GM12878 (cell line): Measurements from ENCODE around the gene MAPK8IP3. TPM values are rescaled to one million over a fixed set of nuclear protein-coding genes. Genes with fewer than 3 reads are reported as not detected.

Source experiments
- ATF7 ChIP-seq: fragments of 450-650 bp; IDR thresholded peaks from 2 replicates; pipeline ENCODE4 v1.6.1; 2016; ENCODE audit warnings: low read depth, mild to moderate bottlenecking
- CREM ChIP-seq: IDR thresholded peaks from 2 replicates; pipeline ENCODE4 v1.6.1; 2014; ENCODE audit warnings: antibody characterized with exemption, low read depth
- FOXK2 ChIP-seq: fragments of 450-650 bp; IDR thresholded peaks from 2 replicates; pipeline ENCODE4 v1.6.1; 2017; ENCODE audit warnings: mild to moderate bottlenecking, moderate library complexity
- IKZF1 ChIP-seq: fragments of 450-650 bp; conservative IDR thresholded peaks from 2 replicates; pipeline ENCODE4 v1.6.1; 2017; ENCODE audit warnings: antibody characterized with exemption, mild to moderate bottlenecking
- KDM1A ChIP-seq: fragments of 200-600 bp; sonication (generic); IDR thresholded peaks from 2 replicates; pipeline ENCODE4 v1.6.1; 2016; ENCODE audit warnings: borderline replicate concordance
- MYB ChIP-seq: fragments of 150-350 bp; IDR thresholded peaks from 2 replicates; pipeline ENCODE4 v1.6.1; 2014; ENCODE audit warnings: mild to moderate bottlenecking, low read depth, low read length, borderline replicate concordance
- NFYA ChIP-seq: IDR thresholded peaks from 2 replicates; pipeline ENCODE4 v1.6.1; 2011; ENCODE audit warnings: low read depth, mild to moderate bottlenecking, low read length, improper control_type of control experiment, borderline replicate concordance
- POLR2AphosphoS5 ChIP-seq: IDR thresholded peaks from 2 replicates; pipeline ENCODE4 v1.6.1; 2011; ENCODE audit warnings: mild to moderate bottlenecking, low read length, inconsistent platforms
- RAD51 ChIP-seq: fragments of 450-650 bp; IDR thresholded peaks from 2 replicates; pipeline ENCODE4 v1.6.1; 2016; ENCODE audit warnings: moderate library complexity, mild to moderate bottlenecking, inconsistent platforms
- TARDBP ChIP-seq: IDR thresholded peaks from 2 replicates; pipeline ENCODE4 v1.6.1; 2016; ENCODE audit warnings: borderline replicate concordance
- TBL1XR1 ChIP-seq: IDR thresholded peaks from 2 replicates; pipeline ENCODE4 v1.6.1; 2012; ENCODE audit warnings: low read depth, low read length, improper control_type of control experiment
- TCF12 ChIP-seq: IDR thresholded peaks from 2 replicates; pipeline ENCODE4 v1.6.1; 2011; ENCODE audit warnings: low read depth, mild to moderate bottlenecking, low read length
- ZNF207 ChIP-seq: fragments of 450-650 bp; IDR thresholded peaks from 2 replicates; pipeline ENCODE4 v1.6.1; 2014; ENCODE audit warnings: antibody characterized with exemption, mild to moderate bottlenecking, borderline replicate concordance
- ZNF384 ChIP-seq: IDR thresholded peaks from 2 replicates; pipeline ENCODE4 v1.6.1; 2012; ENCODE audit warnings: low read depth, mild to moderate bottlenecking, low read length, improper control_type of control experiment, borderline replicate concordance
- ZNF622 ChIP-seq: fragments of 450-650 bp; IDR thresholded peaks from 2 replicates; pipeline ENCODE4 v1.6.1; 2017; ENCODE audit warnings: mild to moderate bottlenecking, inconsistent platforms
- polyA plus RNA-seq, 11 experiments: library from polyadenylated mRNA; depleted of rRNA in 4 of 11; unstranded in 6 of 11; stranded (reverse) in 5 of 11; fragments of >200 nt; fragmentation: Nextera tagmentation in 4 of 11; fragmentation: Illumina TruSeq in 1 of 11; extraction: Ambion mirVana in 4 of 11; extraction: Trizol in 1 of 11; gene quantifications; 1 replicate in 1 of 11; 2 replicates in 10 of 11; pipeline versions ENCODE4 v1.2.1 to v1.2.3, GENCODE V29; 2011 to 2016; ENCODE audit warnings: inconsistent platforms in 2 of 11, missing spikeins in 2 of 11, low read depth in 1 of 11
- total RNA-seq, 4 experiments: library from RNA; depleted of rRNA in 3 of 4; stranded (reverse); fragments of >200 nt in 3 of 4; fragmentation: Illumina TruSeq in 1 of 4; extraction: Trizol in 1 of 4; gene quantifications; 2 replicates each; pipeline versions ENCODE4 v1.2.1 to v1.2.3, GENCODE V29; 2013 to 2021
- TF ChIP-seq, protein P1 (sequence below): fragments of 450-650 bp; formaldehyde crosslinking; IDR thresholded peaks from 2 replicates; pipeline ENCODE4 v1.4.0; 2020; ENCODE audit warnings: mild to moderate bottlenecking, moderate library complexity
- TF ChIP-seq, protein P2 (sequence below): fragments of 450-650 bp; IDR thresholded peaks from 2 replicates; pipeline ENCODE4 v1.6.1; 2018; ENCODE audit warnings: mild to moderate bottlenecking, low read depth, moderate library complexity; ENCODE audit not compliant: partially characterized antibody
- TF ChIP-seq, protein P3 (sequence below): IDR thresholded peaks from 2 replicates; pipeline ENCODE4 v1.6.1; 2012; ENCODE audit warnings: low read depth, low read length, improper control_type of control experiment
- TF ChIP-seq, protein P4 (sequence below): IDR thresholded peaks from 2 replicates; pipeline ENCODE4 v1.6.1; 2011; ENCODE audit warnings: borderline replicate concordance, low read depth, mild to moderate bottlenecking, moderate library complexity, mixed read lengths, low read length; ENCODE audit not compliant: insufficient read depth; ENCODE audit errors: extremely low read length

MAPK8IP3 gene
- total and polyA plus RNA-seq, 10 of the 15 experiments (the other 5 are each of a cell fraction or from before 2014, with no cell fraction given) = 0.06 to 67.9 (median 18.2) TPM

DNA sequence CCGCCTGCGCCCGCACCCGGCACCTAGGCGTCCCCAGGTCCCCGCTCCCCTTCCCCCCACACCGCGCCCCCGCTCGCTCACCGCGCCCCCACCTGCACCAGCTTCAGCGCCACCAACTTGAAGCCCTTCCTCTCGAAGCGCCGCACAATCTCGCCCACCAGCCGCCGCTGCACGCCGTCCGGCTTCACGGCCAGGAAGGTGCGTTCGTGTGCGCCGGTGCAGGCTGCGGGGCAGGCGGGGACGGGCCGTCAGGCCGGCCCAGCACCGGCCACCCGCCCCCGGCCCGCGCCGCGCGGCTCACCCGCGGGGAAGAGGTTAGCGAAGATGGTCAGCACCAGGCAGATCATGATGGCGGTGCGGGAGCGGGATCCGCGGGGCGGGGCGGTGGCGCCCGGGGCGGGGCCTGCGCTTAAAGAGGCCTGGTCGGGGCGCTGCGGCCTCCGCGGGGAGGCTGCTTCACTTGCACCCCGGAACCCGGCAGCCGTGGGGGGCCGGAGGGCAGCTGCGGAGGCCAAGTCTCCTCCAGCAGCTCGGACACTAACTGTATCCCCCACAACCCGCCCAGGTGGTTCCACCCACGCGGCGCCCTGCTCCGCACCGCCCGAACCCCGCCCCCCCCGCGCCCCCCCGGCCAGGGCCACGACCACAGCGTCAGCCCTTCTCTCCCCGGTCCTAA is 65.3 kb downstream of the MAPK8IP3 start, which contains the start of gene NME3 (continued):
- TF ChIP-seq, protein P1, sequence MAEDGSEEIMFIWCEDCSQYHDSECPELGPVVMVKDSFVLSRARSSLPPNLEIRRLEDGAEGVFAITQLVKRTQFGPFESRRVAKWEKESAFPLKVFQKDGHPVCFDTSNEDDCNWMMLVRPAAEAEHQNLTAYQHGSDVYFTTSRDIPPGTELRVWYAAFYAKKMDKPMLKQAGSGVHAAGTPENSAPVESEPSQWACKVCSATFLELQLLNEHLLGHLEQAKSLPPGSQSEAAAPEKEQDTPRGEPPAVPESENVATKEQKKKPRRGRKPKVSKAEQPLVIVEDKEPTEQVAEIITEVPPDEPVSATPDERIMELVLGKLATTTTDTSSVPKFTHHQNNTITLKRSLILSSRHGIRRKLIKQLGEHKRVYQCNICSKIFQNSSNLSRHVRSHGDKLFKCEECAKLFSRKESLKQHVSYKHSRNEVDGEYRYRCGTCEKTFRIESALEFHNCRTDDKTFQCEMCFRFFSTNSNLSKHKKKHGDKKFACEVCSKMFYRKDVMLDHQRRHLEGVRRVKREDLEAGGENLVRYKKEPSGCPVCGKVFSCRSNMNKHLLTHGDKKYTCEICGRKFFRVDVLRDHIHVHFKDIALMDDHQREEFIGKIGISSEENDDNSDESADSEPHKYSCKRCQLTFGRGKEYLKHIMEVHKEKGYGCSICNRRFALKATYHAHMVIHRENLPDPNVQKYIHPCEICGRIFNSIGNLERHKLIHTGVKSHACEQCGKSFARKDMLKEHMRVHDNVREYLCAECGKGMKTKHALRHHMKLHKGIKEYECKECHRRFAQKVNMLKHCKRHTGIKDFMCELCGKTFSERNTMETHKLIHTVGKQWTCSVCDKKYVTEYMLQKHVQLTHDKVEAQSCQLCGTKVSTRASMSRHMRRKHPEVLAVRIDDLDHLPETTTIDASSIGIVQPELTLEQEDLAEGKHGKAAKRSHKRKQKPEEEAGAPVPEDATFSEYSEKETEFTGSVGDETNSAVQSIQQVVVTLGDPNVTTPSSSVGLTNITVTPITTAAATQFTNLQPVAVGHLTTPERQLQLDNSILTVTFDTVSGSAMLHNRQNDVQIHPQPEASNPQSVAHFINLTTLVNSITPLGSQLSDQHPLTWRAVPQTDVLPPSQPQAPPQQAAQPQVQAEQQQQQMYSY (CRISPR knock-in tag) = no peak
- peak; percentile 15; the same call in 1 of the 2 replicates for TF ChIP-seq IKZF1
- TF ChIP-seq TBL1XR1 = 0 out of 2 replicates have a peak, but pooled peaks have one; percentile 20
- TF ChIP-seq TCF12 = 0 out of 2 replicates have a peak, but pooled peaks have one; percentile 22
- TF ChIP-seq, protein P2, sequence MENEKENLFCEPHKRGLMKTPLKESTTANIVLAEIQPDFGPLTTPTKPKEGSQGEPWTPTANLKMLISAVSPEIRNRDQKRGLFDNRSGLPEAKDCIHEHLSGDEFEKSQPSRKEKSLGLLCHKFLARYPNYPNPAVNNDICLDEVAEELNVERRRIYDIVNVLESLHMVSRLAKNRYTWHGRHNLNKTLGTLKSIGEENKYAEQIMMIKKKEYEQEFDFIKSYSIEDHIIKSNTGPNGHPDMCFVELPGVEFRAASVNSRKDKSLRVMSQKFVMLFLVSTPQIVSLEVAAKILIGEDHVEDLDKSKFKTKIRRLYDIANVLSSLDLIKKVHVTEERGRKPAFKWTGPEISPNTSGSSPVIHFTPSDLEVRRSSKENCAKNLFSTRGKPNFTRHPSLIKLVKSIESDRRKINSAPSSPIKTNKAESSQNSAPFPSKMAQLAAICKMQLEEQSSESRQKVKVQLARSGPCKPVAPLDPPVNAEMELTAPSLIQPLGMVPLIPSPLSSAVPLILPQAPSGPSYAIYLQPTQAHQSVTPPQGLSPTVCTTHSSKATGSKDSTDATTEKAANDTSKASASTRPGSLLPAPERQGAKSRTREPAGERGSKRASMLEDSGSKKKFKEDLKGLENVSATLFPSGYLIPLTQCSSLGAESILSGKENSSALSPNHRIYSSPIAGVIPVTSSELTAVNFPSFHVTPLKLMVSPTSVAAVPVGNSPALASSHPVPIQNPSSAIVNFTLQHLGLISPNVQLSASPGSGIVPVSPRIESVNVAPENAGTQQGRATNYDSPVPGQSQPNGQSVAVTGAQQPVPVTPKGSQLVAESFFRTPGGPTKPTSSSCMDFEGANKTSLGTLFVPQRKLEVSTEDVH = no peak
- TF ChIP-seq NFYA = no peak
- TF ChIP-seq, protein P3, sequence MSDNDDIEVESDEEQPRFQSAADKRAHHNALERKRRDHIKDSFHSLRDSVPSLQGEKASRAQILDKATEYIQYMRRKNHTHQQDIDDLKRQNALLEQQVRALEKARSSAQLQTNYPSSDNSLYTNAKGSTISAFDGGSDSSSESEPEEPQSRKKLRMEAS = no peak
- 0 out of 2 replicates have a peak, but pooled peaks have one; percentile 12 for TF ChIP-seq TARDBP
- no peak for TF ChIP-seq KDM1A
- no peak for TF ChIP-seq ATF7
- TF ChIP-seq MYB = no peak
- no peak for TF ChIP-seq ZNF384
- no peak for TF ChIP-seq CREM
- no peak for TF ChIP-seq RAD51
- TF ChIP-seq ZNF207 = no peak
- TF ChIP-seq ZNF622 = no peak
- TF ChIP-seq, protein P4, sequence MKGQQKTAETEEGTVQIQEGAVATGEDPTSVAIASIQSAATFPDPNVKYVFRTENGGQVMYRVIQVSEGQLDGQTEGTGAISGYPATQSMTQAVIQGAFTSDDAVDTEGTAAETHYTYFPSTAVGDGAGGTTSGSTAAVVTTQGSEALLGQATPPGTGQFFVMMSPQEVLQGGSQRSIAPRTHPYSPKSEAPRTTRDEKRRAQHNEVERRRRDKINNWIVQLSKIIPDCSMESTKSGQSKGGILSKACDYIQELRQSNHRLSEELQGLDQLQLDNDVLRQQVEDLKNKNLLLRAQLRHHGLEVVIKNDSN = no peak
- TF ChIP-seq POLR2AphosphoS5 = 0 out of 2 replicates have a peak, but pooled peaks have one; percentile 28
- TF ChIP-seq FOXK2 = no peak
